OCI-LY1 (cell line): Measurements from ENCODE around the gene ZMYND15.

Experiments used
- H2AFZ ChIP-seq: fragments of 200-600 bp; sonication (generic), shearing (Covaris generic); 2 replicates; pipeline ENCODE4 v1.6.0; 2014; ENCODE audit warnings: antibody characterized with exemption, mild to moderate bottlenecking, low read length
- H3F3A ChIP-seq: fragments of 200-600 bp; sonication (generic), shearing (Covaris generic); 2 replicates; pipeline ENCODE4 v1.6.0; 2014; ENCODE audit warnings: mild to moderate bottlenecking, antibody characterized with exemption, low read length, moderate library complexity; ENCODE audit not compliant: insufficient read depth
- H3K27ac ChIP-seq: fragments of 200-600 bp; sonication (generic); 2 replicates; pipeline ENCODE4 v1.5.1; 2014; ENCODE audit warnings: low read length, mixed run types, mild to moderate bottlenecking, low read depth; ENCODE audit not compliant: poor library complexity, severe bottlenecking
- H3K27me3 ChIP-seq: fragments of 200-600 bp; sonication (generic); 2 replicates; pipeline ENCODE4 v1.6.0; 2014; ENCODE audit warnings: antibody characterized with exemption, mild to moderate bottlenecking, low read length, moderate library complexity; ENCODE audit not compliant: insufficient read depth
- H3K36me3 ChIP-seq: fragments of 200-600 bp; sonication (generic); 2 replicates; pipeline ENCODE4 v1.6.1; 2014; ENCODE audit warnings: mild to moderate bottlenecking, antibody characterized with exemption, low read length, moderate library complexity, mixed read lengths; ENCODE audit not compliant: insufficient read depth
- H3K4me1 ChIP-seq: fragments of 200-600 bp; sonication (generic); 2 replicates; pipeline ENCODE4 v1.5.1; 2014; ENCODE audit warnings: mild to moderate bottlenecking, low read length, moderate library complexity; ENCODE audit not compliant: insufficient read depth, severe bottlenecking
- H3K4me2 ChIP-seq: fragments of 200-600 bp; sonication (generic), shearing (Covaris generic); 2 replicates; pipeline ENCODE4 v1.6.1; 2014; ENCODE audit warnings: low read length
- H3K4me3 ChIP-seq: fragments of 200-600 bp; sonication (generic); 2 replicates; pipeline ENCODE4 v1.5.1; 2014; ENCODE audit warnings: low read length, low read depth, mild to moderate bottlenecking, mixed read lengths; ENCODE audit not compliant: poor library complexity, severe bottlenecking
- H3K79me2 ChIP-seq: fragments of 200-600 bp; shearing (Covaris generic); 2 replicates; pipeline ENCODE4 v1.6.1; 2016; ENCODE audit warnings: mixed run types, low read length, mixed read lengths; ENCODE audit not compliant: insufficient read depth
- H3K9ac ChIP-seq: fragments of 200-600 bp; sonication (generic), shearing (Covaris generic); 2 replicates; pipeline ENCODE4 v1.6.1; 2014; ENCODE audit warnings: mild to moderate bottlenecking, low read length, mixed read lengths
- H3K9me2 ChIP-seq: fragments of 200-600 bp; sonication (generic), shearing (Covaris generic); 2 replicates; pipeline ENCODE4 v1.6.1; 2014; ENCODE audit warnings: low read depth, mild to moderate bottlenecking, low read length, mixed read lengths
- H3K9me3 ChIP-seq: fragments of 200-600 bp; shearing (Covaris generic); 2 replicates; pipeline ENCODE4 v1.6.1; 2014; ENCODE audit warnings: low read length, mixed read lengths
- H4K20me1 ChIP-seq: fragments of 200-600 bp; sonication (generic), shearing (Covaris generic); 2 replicates; pipeline ENCODE4 v1.6.0; 2016; ENCODE audit warnings: mild to moderate bottlenecking, low read length; ENCODE audit not compliant: insufficient read depth
- EZH2 ChIP-seq: fragments of 200-600 bp; sonication (generic), shearing (Covaris generic); IDR thresholded peaks from 2 replicates; pipeline ENCODE4 v1.8.0; 2017; ENCODE audit warnings: borderline replicate concordance, mixed run types, mild to moderate bottlenecking, antibody characterized with exemption, low read length, moderate library complexity, mixed read lengths
- TF ChIP-seq, protein P1 (sequence below): fragments of 200-600 bp; sonication (generic), shearing (Covaris generic); IDR thresholded peaks from 2 replicates; pipeline ENCODE4 v1.5.1; 2017; ENCODE audit warnings: mild to moderate bottlenecking, antibody characterized with exemption, low read length, moderate library complexity, mixed read lengths

ZMYND15 gene

DNA sequence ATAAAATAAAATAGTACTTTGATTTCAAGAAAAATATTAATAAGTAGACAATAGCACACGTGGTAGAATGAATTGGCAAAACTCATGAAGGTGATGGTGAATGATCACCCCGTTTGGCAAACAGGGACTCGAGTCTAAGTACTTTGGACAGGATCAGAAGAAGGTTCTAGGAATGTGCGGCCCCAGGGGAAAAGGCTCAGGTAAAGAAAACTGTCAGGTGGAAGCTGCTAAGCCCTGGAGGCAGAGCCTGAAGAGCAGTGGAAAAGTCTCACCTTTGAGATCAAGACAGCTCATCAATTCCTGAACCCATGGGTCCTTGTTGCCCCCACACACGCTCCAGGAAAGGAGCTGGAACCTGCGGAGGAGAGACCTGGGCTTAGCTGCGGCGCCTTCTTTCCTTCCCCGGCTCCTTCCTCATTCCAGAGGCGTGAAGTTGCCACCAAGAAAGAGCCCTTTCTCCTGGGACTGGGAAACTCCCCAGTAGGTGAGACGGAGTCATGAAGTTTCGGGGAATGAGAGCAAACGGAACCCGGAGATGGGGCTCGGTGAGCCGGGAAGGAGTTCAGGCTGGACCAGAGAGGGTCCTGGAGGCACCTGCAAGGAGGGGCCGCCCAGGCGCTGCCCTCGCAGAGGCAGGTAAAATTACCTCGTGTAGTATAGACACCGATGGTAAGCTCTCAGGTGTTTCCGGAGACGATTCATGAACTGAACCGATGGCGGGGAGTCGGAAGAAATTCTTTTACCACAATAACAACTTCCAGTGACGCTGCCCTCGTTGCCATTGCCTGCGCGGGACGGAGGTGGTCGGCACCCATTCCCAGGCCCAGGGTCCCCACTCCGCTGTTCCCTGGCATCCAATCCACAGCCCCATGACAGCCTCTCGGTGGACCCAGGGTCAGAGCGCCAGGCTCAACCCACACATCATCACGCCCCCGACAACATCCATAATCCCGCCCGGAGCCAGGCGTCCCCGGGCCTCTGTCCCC, 1.2 kb upstream of the ZMYND15 start:
- Histone ChIP-seq H3K4me2 (peak overlapping the region; percentile 87), H4K20me1 (no peaks in the 10 kb centered on the region), H3K9ac (peak overlapping the region; percentile 65; the same call in 1 of the 2 replicates), H2AFZ (no peak overlapping the region), H3K4me1 (peaks cover 17% of the 10 kb centered on the region), H3K27me3 (peaks cover 9% of the 10 kb centered on the region), H3K4me3 (peak overlapping the region; percentile 70), H3K36me3 (no peaks in the 10 kb centered on the region), H3K79me2 (no peaks in the 10 kb centered on the region), H3K27ac (no peak overlapping the region), H3F3A (no peaks in the 10 kb centered on the region), H3K9me2 (no peaks in the 10 kb centered on the region), H3K9me3 (no peaks in the 10 kb centered on the region)
- TF ChIP-seq EZH2 = no peak
- TF ChIP-seq, protein P1, sequence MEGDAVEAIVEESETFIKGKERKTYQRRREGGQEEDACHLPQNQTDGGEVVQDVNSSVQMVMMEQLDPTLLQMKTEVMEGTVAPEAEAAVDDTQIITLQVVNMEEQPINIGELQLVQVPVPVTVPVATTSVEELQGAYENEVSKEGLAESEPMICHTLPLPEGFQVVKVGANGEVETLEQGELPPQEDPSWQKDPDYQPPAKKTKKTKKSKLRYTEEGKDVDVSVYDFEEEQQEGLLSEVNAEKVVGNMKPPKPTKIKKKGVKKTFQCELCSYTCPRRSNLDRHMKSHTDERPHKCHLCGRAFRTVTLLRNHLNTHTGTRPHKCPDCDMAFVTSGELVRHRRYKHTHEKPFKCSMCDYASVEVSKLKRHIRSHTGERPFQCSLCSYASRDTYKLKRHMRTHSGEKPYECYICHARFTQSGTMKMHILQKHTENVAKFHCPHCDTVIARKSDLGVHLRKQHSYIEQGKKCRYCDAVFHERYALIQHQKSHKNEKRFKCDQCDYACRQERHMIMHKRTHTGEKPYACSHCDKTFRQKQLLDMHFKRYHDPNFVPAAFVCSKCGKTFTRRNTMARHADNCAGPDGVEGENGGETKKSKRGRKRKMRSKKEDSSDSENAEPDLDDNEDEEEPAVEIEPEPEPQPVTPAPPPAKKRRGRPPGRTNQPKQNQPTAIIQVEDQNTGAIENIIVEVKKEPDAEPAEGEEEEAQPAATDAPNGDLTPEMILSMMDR = no peak

DNA sequence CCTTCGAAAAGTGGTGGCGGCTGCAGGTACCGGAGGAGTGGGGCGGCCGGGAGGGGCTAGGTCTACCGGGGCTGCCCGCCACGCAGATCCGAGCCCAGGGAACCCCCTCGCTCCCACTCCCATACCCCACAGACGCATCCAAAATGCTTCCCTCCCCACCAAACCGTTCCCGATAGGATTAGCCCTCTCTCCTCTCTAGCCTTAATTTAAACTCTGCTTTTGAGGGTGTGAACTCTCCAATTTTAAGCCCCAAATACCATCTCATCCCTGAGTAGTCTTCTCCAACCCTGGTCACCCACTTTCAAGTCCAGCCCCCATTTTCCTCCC, 355 bp downstream of the ZMYND15 start:
- H3K9me2 ChIP-seq = no peaks in the 10 kb centered on the region
- no peaks in the 10 kb centered on the region for H3K79me2 ChIP-seq
- H3K27ac ChIP-seq = no peak overlapping the region
- H2AFZ ChIP-seq = no peak overlapping the region
- H3K9ac ChIP-seq = no peak overlapping the region; the same call in 1 of the 2 replicates
- H3K36me3 ChIP-seq = no peaks in the 10 kb centered on the region
- TF ChIP-seq, protein P1 = no peak
- TF ChIP-seq EZH2 = no peak
- H3K4me2 ChIP-seq = peak overlapping the region; percentile 87
- peaks cover 9% of the 10 kb centered on the region for H3K27me3 ChIP-seq
- peaks cover 14% of the 10 kb centered on the region for H3K4me1 ChIP-seq
- H3F3A ChIP-seq = no peaks in the 10 kb centered on the region
- peak overlapping the region; percentile 70 for H3K4me3 ChIP-seq
- no peaks in the 10 kb centered on the region for H3K9me3 ChIP-seq
- no peaks in the 10 kb centered on the region for H4K20me1 ChIP-seq

DNA sequence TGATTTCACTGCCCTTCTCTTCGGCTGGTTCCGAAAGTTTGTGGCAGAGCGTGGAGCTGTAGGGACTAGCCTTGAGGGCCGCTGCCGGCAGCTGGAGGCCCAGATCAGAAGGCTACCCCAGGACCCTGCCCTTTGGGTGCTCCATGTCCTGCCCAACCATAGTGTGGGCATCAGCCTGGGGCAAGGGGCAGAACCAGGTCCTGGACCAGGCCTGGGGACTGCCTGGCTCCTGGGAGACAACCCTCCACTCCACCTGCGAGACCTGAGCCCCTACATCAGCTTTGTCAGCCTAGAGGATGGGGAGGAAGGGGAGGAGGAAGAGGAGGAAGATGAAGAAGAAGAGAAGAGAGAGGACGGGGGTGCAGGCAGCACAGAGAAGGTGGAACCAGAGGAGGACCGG, 951 bp downstream of the ZMYND15 start:
- Histone ChIP-seq H3K36me3 (no peaks in the 10 kb centered on the region), H3K4me2 (no peak overlapping the region), H4K20me1 (no peaks in the 10 kb centered on the region), H3K79me2 (no peaks in the 10 kb centered on the region), H3K9ac (no peak overlapping the region), H3K4me3 (no peak overlapping the region), H3K4me1 (peaks cover 14% of the 10 kb centered on the region), H3K27ac (no peak overlapping the region), H3K9me3 (no peaks in the 10 kb centered on the region), H3F3A (no peaks in the 10 kb centered on the region), H3K9me2 (no peaks in the 10 kb centered on the region), H3K27me3 (peaks cover 9% of the 10 kb centered on the region), H2AFZ (no peak overlapping the region)
- TF ChIP-seq, protein P1 = no peak
